IMR-90 (cell line): Measurements from ENCODE around the gene GPT2. TPM values are rescaled to one million over a fixed set of nuclear protein-coding genes. Genes with fewer than 3 reads are reported as not detected.

Experiments used
- ATAC-seq: fragments of 200-7000 bp; cut with Tn5 transposase; 2 replicates; pipeline ENCODE4 v1.9.1; 2020; ENCODE audit warnings: low read depth, mild to moderate bottlenecking, moderate library complexity
- BruUV-seq: library from RNA; stranded (reverse); fragments of 400-500 nt; replicated peaks from 2 replicates; lab custom pipeline; 2021; lab: Mats Ljungman, UMichigan
- CTCF ChIA-PET: fragments of 300-600 bp; formaldehyde crosslinking; extraction: SDS; loops from one replicate; lab custom pipeline; 2021; ENCODE audit warnings: antibody characterized with exemption; lab: Yijun Ruan, JAX
- POLR2A ChIA-PET: fragments of 300-600 bp; sonication (Branson Sonifier 250); formaldehyde crosslinking; loops from one replicate; lab custom pipeline; 2022; ENCODE audit warnings: antibody characterized with exemption; ENCODE audit not compliant: unreplicated experiment; lab: Charles Lee
- DNase-seq: peaks from one replicate; pipeline ENCODE4 v3.0.0; 2013
- H2AFZ ChIP-seq: replicated peaks from 2 replicates; pipeline ENCODE3; 2013; ENCODE audit warnings: low read length, mild to moderate bottlenecking; ENCODE audit not compliant: poor library complexity
- H2AK5ac ChIP-seq: 2 replicates; pipeline ENCODE4 v1.6.1; 2013; ENCODE audit warnings: low read depth, low read length, inconsistent platforms
- H2AK9ac ChIP-seq: replicated peaks from 2 replicates; pipeline ENCODE3; 2013; ENCODE audit warnings: mild to moderate bottlenecking, low read depth, low read length, moderate library complexity; ENCODE audit not compliant: poor library complexity
- H2BK120ac ChIP-seq: 2 replicates; pipeline ENCODE4 v1.6.1; 2013; ENCODE audit warnings: low read depth, low read length, inconsistent platforms
- H2BK15ac ChIP-seq: 3 replicates; pipeline ENCODE4 v1.6.1; 2013; ENCODE audit warnings: low read depth, low read length, inconsistent platforms
- H2BK20ac ChIP-seq: 2 replicates; pipeline ENCODE4 v1.6.1; 2013; ENCODE audit warnings: low read depth, mild to moderate bottlenecking, inconsistent platforms, low read length, moderate library complexity
- H2BK5ac ChIP-seq: 2 replicates; pipeline ENCODE4 v1.6.1; 2013; ENCODE audit warnings: mild to moderate bottlenecking, low read depth, low read length, inconsistent platforms; ENCODE audit not compliant: poor library complexity, severe bottlenecking
- H3K14ac ChIP-seq: replicated peaks from 2 replicates; pipeline ENCODE4 v1.6.1; 2013; ENCODE audit warnings: low read depth, low read length, inconsistent platforms
- H3K18ac ChIP-seq: 2 replicates; pipeline ENCODE4 v1.6.1; 2013; ENCODE audit warnings: low read depth, low read length, control low read depth
- H3K23ac ChIP-seq: 2 replicates; pipeline ENCODE4 v1.6.1; 2013; ENCODE audit warnings: low read depth, low read length, inconsistent platforms
- H3K27ac ChIP-seq: 2 replicates; pipeline ENCODE4 v1.5.1; 2013; ENCODE audit warnings: mild to moderate bottlenecking, control low read depth, low read length; ENCODE audit not compliant: insufficient read depth
- H3K27me3 ChIP-seq: 2 replicates; pipeline ENCODE4 v1.6.1; 2013; ENCODE audit warnings: low read length; ENCODE audit not compliant: control insufficient read depth, insufficient read depth
- H3K36me3 ChIP-seq: 2 replicates; pipeline ENCODE4 v1.6.1; 2013; ENCODE audit warnings: low read length, mixed read lengths; ENCODE audit not compliant: control insufficient read depth, insufficient read depth
- H3K4ac ChIP-seq: 2 replicates; pipeline ENCODE4 v1.6.1; 2013; ENCODE audit warnings: low read depth, low read length, inconsistent platforms
- H3K4me1 ChIP-seq: 2 replicates; pipeline ENCODE4 v1.6.1; 2013; ENCODE audit warnings: low read length, mixed read lengths; ENCODE audit not compliant: control insufficient read depth, insufficient read depth
- H3K4me2 ChIP-seq: 2 replicates; pipeline ENCODE4 v1.6.1; 2013; ENCODE audit warnings: low read depth, mild to moderate bottlenecking, control low read depth, low read length, moderate library complexity
- H3K4me3 ChIP-seq: 2 replicates; pipeline ENCODE4 v1.5.1; 2013; ENCODE audit warnings: low read depth, mild to moderate bottlenecking, control low read depth, low read length, moderate library complexity; ENCODE audit not compliant: insufficient read depth
- H3K56ac ChIP-seq: 2 replicates; pipeline ENCODE4 v1.6.1; 2013; ENCODE audit warnings: low read length, inconsistent platforms; ENCODE audit not compliant: insufficient read depth; ENCODE audit errors: extremely low read depth
- H3K79me1 ChIP-seq, 2 experiments: 2 replicates each; pipeline ENCODE4 v1.6.1; 2013; ENCODE audit warnings: low read length in 2 of 2, inconsistent platforms in 1 of 2, low read depth in 1 of 2
- H3K9ac ChIP-seq: 2 replicates; pipeline ENCODE4 v1.6.1; 2013; ENCODE audit warnings: low read depth, low read length, control low read depth
- H3K9me1 ChIP-seq: 2 replicates; pipeline ENCODE4 v1.6.1; 2013; ENCODE audit warnings: low read length, inconsistent platforms; ENCODE audit not compliant: insufficient read depth
- H3K9me3 ChIP-seq: 2 replicates; pipeline ENCODE4 v1.6.1; 2013; ENCODE audit warnings: low read length; ENCODE audit not compliant: control insufficient read depth, insufficient read depth
- H4K20me1 ChIP-seq: 2 replicates; pipeline ENCODE4 v1.6.1; 2013; ENCODE audit warnings: low read length, inconsistent platforms; ENCODE audit not compliant: insufficient read depth
- H4K5ac ChIP-seq: 2 replicates; pipeline ENCODE4 v1.6.1; 2013; ENCODE audit warnings: mild to moderate bottlenecking, low read depth, low read length, control low read depth
- H4K8ac ChIP-seq, 2 experiments: 2 replicates each; pipeline ENCODE4 v1.6.1; 2013; ENCODE audit warnings: low read depth in 2 of 2, low read length in 2 of 2, control low read depth in 1 of 2, inconsistent platforms in 1 of 2
- H4K91ac ChIP-seq: 2 replicates; pipeline ENCODE4 v1.6.1; 2013; ENCODE audit warnings: low read depth, low read length, inconsistent platforms; ENCODE audit not compliant: insufficient read depth
- BHLHE40 ChIP-seq: fragments of 150-350 bp; IDR thresholded peaks from 2 replicates; pipeline ENCODE4 v1.6.1; 2016; ENCODE audit warnings: mild to moderate bottlenecking, low read depth, low read length
- ELK1 ChIP-seq: fragments of 150-350 bp; IDR thresholded peaks from 2 replicates; pipeline ENCODE4 v1.6.1; 2016; ENCODE audit warnings: low read depth, mild to moderate bottlenecking, low read length, moderate library complexity, borderline replicate concordance
- FOS ChIP-seq: fragments of 150-350 bp; IDR thresholded peaks from 2 replicates; pipeline ENCODE4 v1.6.1; 2016; ENCODE audit warnings: low read depth, low read length
- MAFK ChIP-seq: IDR thresholded peaks from 2 replicates; pipeline ENCODE4 v1.6.1; 2012; ENCODE audit warnings: low read depth, low read length, improper control_type of control experiment
- MAZ ChIP-seq: IDR thresholded peaks from 2 replicates; pipeline ENCODE4 v1.6.1; 2012; ENCODE audit warnings: low read depth, mild to moderate bottlenecking, low read length, improper control_type of control experiment, moderate library complexity, borderline replicate concordance
- RAD21 ChIP-seq: IDR thresholded peaks from 2 replicates; pipeline ENCODE4 v1.6.1; 2012; ENCODE audit warnings: low read length, improper control_type of control experiment
- RFX5 ChIP-seq: IDR thresholded peaks from 2 replicates; pipeline ENCODE4 v1.8.0; 2012; ENCODE audit warnings: low read depth, mild to moderate bottlenecking, low read length, moderate library complexity
- USF2 ChIP-seq: fragments of 150-350 bp; IDR thresholded peaks from 2 replicates; pipeline ENCODE4 v1.6.1; 2017; ENCODE audit warnings: mild to moderate bottlenecking, antibody characterized with exemption, low read length, low read depth
- whole genome bisulfite sequencing, 2 experiments: methylation state at CpG; one replicate each; pipeline versions ENCODE4 v1.1.5 to v1.1.7; 2013; ENCODE audit warnings: missing lambda C conversion rate in 2 of 2; ENCODE audit not compliant: insufficient read length in 1 of 2; ENCODE audit errors: extremely low coverage in 2 of 2; 5-methylcytosine and 5-hydroxymethylcytosine counted together
- dilution Hi-C: fragments of 300-500 bp; cut with HindIII; formaldehyde crosslinking; loops from one replicate; pipeline ENCODE4 v1.14.3; 2018; ENCODE audit warnings: low sequenced_read_pairs; ENCODE audit not compliant: unreplicated experiment
- in situ Hi-C: fragments of 300-500 bp; cut with MboI; formaldehyde crosslinking; loops from 3 replicates; pipeline ENCODE4 v1.14.3; 2019; ENCODE audit warnings: low sequenced_read_pairs, inconsistent platforms, mixed read lengths
- intact Hi-C: fragments of 100-400 bp; cut with micrococcal nuclease; formaldehyde crosslinking; loops from 2 replicates; pipeline ENCODE4 v1.10.0; 2022
- polyA plus RNA-seq, 3 experiments: library from polyadenylated mRNA; depleted of rRNA; stranded (reverse); fragments of >200 nt; gene quantifications; 2 replicates each; pipeline ENCODE4 v1.2.3, GENCODE V29; 2012; ENCODE audit warnings: low replicate concordance in 1 of 3
- total RNA-seq: library from RNA; depleted of rRNA; stranded (reverse); fragments of >200 nt; gene quantifications from 2 replicates; pipeline ENCODE4 v1.2.3, GENCODE V29; 2012

The GPT2 gene
- total and polyA plus RNA-seq, 2 of the 4 experiments (the other 2 are of a cell fraction): 26.4 to 31.5 TPM

GRCh38 chr16:46930861-46931260, 46.7 kb downstream of the GPT2 start:
- no peak overlapping the region for H2BK120ac ChIP-seq
- no peak overlapping the region for H2AK5ac ChIP-seq
- H3K9ac ChIP-seq: no peak overlapping the region
- H2AFZ ChIP-seq: peak overlapping the region; percentile 63
- in situ Hi-C loops (no loop called here), dilution Hi-C loops (no loop called here), intact Hi-C loops (no loop called here)
- H2AK9ac ChIP-seq: no peak overlapping the region
- H3K36me3 ChIP-seq: peaks cover 38% of the 10 kb centered on the region
- H3K4me1 ChIP-seq: no peaks in the 10 kb centered on the region
- no peak overlapping the region for H4K5ac ChIP-seq
- ChIA-PET POLR2A (no interaction called here), CTCF (no interaction called here)
- no peak overlapping the region for H3K56ac ChIP-seq
- no peak overlapping the region for H2BK5ac ChIP-seq
- H3K4ac ChIP-seq: no peak overlapping the region
- H4K20me1 ChIP-seq: no peaks in the 10 kb centered on the region
- no peak overlapping the region for H3K27ac ChIP-seq
- TF ChIP-seq USF2 (no peak), BHLHE40 (no peak), ELK1 (no peak), MAZ (no peak), RFX5 (no peak), MAFK (no peak), RAD21 (no peak), FOS (no peak)
- H3K4me2 ChIP-seq: no peak overlapping the region
- H3K9me3 ChIP-seq: no peaks in the 10 kb centered on the region
- H3K18ac ChIP-seq: no peak overlapping the region
- H2BK20ac ChIP-seq: no peak overlapping the region
- no peaks in the 10 kb centered on the region for H3K27me3 ChIP-seq
- H3K79me1 ChIP-seq: no peaks in the 10 kb centered on the region
- no CpG with 5 or more reads among the region's 8 CpGs for WGBS, 2 experiments
- BruUV-seq: no TSS peak
- no peak overlapping the region for H3K4me3 ChIP-seq
- DNase-seq: no peak
- H3K23ac ChIP-seq: no peak overlapping the region
- H4K8ac ChIP-seq: no peak overlapping the region
- H3K9me1 ChIP-seq: no peaks in the 10 kb centered on the region
- no peak overlapping the region for H3K14ac ChIP-seq
- no peak overlapping the region for H4K91ac ChIP-seq
- ATAC-seq: no peak
- H2BK15ac ChIP-seq: no peak overlapping the region
